Stomach (tissue), 9 donors: ENCODE measurements around the gene KRTAP9-8. TPM values are rescaled to one million over a fixed set of nuclear protein-coding genes. Genes with fewer than 3 reads are reported as not detected.

Experiments
- DNase-seq, 2 donors: peaks; one replicate each; pipeline versions ENCODE4 v3.0.0 to v3.0.0-alpha.2; 2013 to 2019
- H3K27ac ChIP-seq, 5 donors: fragments of 200-600 bp in 4 of 5; sonication (generic) in 4 of 5; one replicate each; pipeline ENCODE4 v1.5.1; 2013 to 2019; ENCODE audit warnings: mild to moderate bottlenecking in 1 of 5, moderate library complexity in 1 of 5
- H3K27me3 ChIP-seq, 3 donors: fragments of 200-600 bp; sonication (generic); one replicate each; pipeline ENCODE4 v1.5.1; 2017 to 2019; ENCODE audit warnings: mixed run types in 1 of 3
- H3K36me3 ChIP-seq, 4 donors: fragments of 200-600 bp; sonication (generic); 1 replicate in 3 of 4; 2 replicates in 1 of 4; pipeline ENCODE4 v1.5.1; 2016 to 2019
- H3K4me1 ChIP-seq, 4 donors: fragments of 200-600 bp; sonication (generic); one replicate each; pipeline ENCODE4 v1.5.1; 2016 to 2019
- H3K4me3 ChIP-seq, 4 donors: fragments of 200-600 bp; sonication (generic) in 3 of 4; one replicate each; pipeline ENCODE4 v1.5.1; 2016 to 2019; ENCODE audit warnings: mild to moderate bottlenecking in 1 of 4
- H3K9me3 ChIP-seq, 4 donors: fragments of 200-600 bp; sonication (generic); one replicate each; pipeline ENCODE4 v1.5.1; 2016 to 2019
- EP300 ChIP-seq: sonication (generic); formaldehyde crosslinking; IDR thresholded peaks from one replicate; pipeline ENCODE4 v1.6.1; 2017; ENCODE audit warnings: antibody characterized with exemption
- POLR2A ChIP-seq, 4 donors: fragments of 450-650 bp; IDR thresholded peaks; one replicate each; pipeline ENCODE4 v1.6.1; 2016; ENCODE audit warnings: antibody characterized with exemption in 4 of 4, control low read depth in 2 of 4, mild to moderate bottlenecking in 1 of 4, moderate library complexity in 1 of 4
- POLR2AphosphoS5 ChIP-seq, 3 donors: sonication (generic); formaldehyde crosslinking; IDR thresholded peaks; one replicate each; pipeline ENCODE4 v1.6.1; 2016; ENCODE audit warnings: antibody characterized with exemption in 3 of 3
- WGBS, 5 donors: extraction: QIAGEN DNeasy Blood & Tissue Kit in 3 of 5; methylation state at CpG; one replicate each; pipeline versions ENCODE4 v1.1.5 to v1.1.7; 2013 to 2018; 5-methylcytosine and 5-hydroxymethylcytosine counted together
- intact Hi-C: fragments of 100-400 bp; cut with DNase I; formaldehyde crosslinking; loops from one replicate; pipeline ENCODE4 v1.15.1; 2023; ENCODE audit warnings: low total_unique reads
- polyA plus RNA-seq, 3 donors: library from polyadenylated mRNA; stranded (reverse); fragments of 200-250 nt; gene quantifications; one replicate each; pipeline ENCODE4 v1.2.3, GENCODE V29; 2013
- small RNA-seq, 4 donors: library from RNA; depleted of rRNA; stranded (forward); fragments of <200 nt; gene quantifications; one replicate each; pipeline ENCODE3, GENCODE V24; 2016
- total RNA-seq, 5 donors: library from RNA; depleted of rRNA; stranded (reverse); fragments of >200 nt; gene quantifications; one replicate each; pipeline versions ENCODE4 v1.1.0 to v1.2.3, GENCODE V29; 2014 to 2016
- TF ChIP-seq, protein P1 (sequence below), 7 experiments: fragments of 450-650 bp in 4 of 7; fragments of 200-600 bp in 3 of 7; sonication (generic) in 3 of 7; IDR thresholded peaks; one replicate each; pipeline ENCODE4 v1.5.1; 2016 to 2019; ENCODE audit warnings: antibody characterized with exemption in 7 of 7, control low read depth in 2 of 7, mild to moderate bottlenecking in 1 of 7
- donor health status: healthy with polysubstance abuse.
- donor health status: Bipolar disorder and iron deficiency.
- donor health status: healthy.

The KRTAP9-8 gene
- total and polyA plus RNA-seq, 8 donors: not detected

DNA sequence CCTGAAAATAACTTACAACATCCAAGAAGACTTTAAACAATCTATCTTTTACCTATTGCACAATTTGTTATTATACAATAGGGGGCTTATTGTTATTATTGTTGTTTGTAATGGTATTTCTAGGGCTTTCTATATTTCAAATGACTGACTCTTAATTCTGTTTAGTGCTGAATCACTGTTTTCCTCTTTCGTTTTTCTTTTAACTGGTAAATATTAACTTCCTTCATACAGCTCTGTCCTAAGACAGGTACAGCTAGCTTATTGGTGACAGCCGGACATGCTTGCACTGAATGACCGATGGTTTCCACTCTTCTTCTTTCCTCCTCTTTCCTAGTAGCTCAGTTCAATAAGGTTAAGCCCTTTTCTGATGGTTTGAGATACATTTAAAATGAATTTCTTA lies 49.3 kb downstream of the KRTAP9-8 start:
- intact Hi-C loops: no loop called here
- H3K36me3 ChIP-seq: no peaks in the 10 kb centered on the region
- H3K4me3 ChIP-seq: no peak overlapping the region
- WGBS, 5 donors: 67 to 78% (median 75%) methylated on average over 3 of the region's 3 CpGs
- no peaks in the 10 kb centered on the region for H3K9me3 ChIP-seq
- no peak overlapping the region for H3K27ac ChIP-seq
- no peak for DNase-seq
- H3K4me1 ChIP-seq: no peaks in the 10 kb centered on the region
- H3K27me3 ChIP-seq: peaks cover 0 to 8% (median 3%) of the 10 kb centered on the region in 3 donors
- no peak for TF ChIP-seq POLR2A (IDR thresholded peaks at IDR 0.05)
- TF ChIP-seq, protein P1, sequence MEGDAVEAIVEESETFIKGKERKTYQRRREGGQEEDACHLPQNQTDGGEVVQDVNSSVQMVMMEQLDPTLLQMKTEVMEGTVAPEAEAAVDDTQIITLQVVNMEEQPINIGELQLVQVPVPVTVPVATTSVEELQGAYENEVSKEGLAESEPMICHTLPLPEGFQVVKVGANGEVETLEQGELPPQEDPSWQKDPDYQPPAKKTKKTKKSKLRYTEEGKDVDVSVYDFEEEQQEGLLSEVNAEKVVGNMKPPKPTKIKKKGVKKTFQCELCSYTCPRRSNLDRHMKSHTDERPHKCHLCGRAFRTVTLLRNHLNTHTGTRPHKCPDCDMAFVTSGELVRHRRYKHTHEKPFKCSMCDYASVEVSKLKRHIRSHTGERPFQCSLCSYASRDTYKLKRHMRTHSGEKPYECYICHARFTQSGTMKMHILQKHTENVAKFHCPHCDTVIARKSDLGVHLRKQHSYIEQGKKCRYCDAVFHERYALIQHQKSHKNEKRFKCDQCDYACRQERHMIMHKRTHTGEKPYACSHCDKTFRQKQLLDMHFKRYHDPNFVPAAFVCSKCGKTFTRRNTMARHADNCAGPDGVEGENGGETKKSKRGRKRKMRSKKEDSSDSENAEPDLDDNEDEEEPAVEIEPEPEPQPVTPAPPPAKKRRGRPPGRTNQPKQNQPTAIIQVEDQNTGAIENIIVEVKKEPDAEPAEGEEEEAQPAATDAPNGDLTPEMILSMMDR (IDR thresholded peaks at IDR 0.05): no peak
- TF ChIP-seq EP300: no peak
- no peak for TF ChIP-seq POLR2AphosphoS5 (IDR thresholded peaks at IDR 0.05)

Small RNA genes lying within 50 kb of the gene (small RNA-seq; reads per million reads assigned to genes)
- 0 reads per million in 4 donors for gene KRTAP9-10P

Other genes with a start within 250 kb of the KRTAP9-8 start
Only the 30 nearest of the 41 such genes appear.
- gene KRTAP2-2, start 182.8 kb upstream of the KRTAP9-8 start, total RNA-seq: not detected
- gene KRTAP2-2, start 182.8 kb upstream of the KRTAP9-8 start, polyA plus RNA-seq: not detected
- not detected for gene KRTAP2-3, start 177.9 kb upstream of the KRTAP9-8 start, total RNA-seq
- gene KRTAP2-3, start 177.9 kb upstream of the KRTAP9-8 start, polyA plus RNA-seq: not detected
- not detected for gene KRTAP2-4, start 172.1 kb upstream of the KRTAP9-8 start, total RNA-seq
- not detected for gene KRTAP2-4, start 172.1 kb upstream of the KRTAP9-8 start, polyA plus RNA-seq
- gene KRTAP4-7, start 153.8 kb upstream of the KRTAP9-8 start, total RNA-seq: not detected
- gene KRTAP4-7, start 153.8 kb upstream of the KRTAP9-8 start, polyA plus RNA-seq: not detected
- gene KRTAP4-8, start 139.9 kb upstream of the KRTAP9-8 start, total RNA-seq: not detected
- not detected for gene KRTAP4-8, start 139.9 kb upstream of the KRTAP9-8 start, polyA plus RNA-seq
- gene KRTAP4-16, start 135.8 kb upstream of the KRTAP9-8 start, total RNA-seq: not detected
- gene KRTAP4-16, start 135.8 kb upstream of the KRTAP9-8 start, polyA plus RNA-seq: not detected
- not detected for gene KRTAP4-9, start 132.6 kb upstream of the KRTAP9-8 start, total RNA-seq
- not detected for gene KRTAP4-9, start 132.6 kb upstream of the KRTAP9-8 start, polyA plus RNA-seq
- not detected for gene KRTAP4-11, start 119.6 kb upstream of the KRTAP9-8 start, total RNA-seq
- not detected for gene KRTAP4-11, start 119.6 kb upstream of the KRTAP9-8 start, polyA plus RNA-seq
- not detected for gene KRTAP4-12, start 113.8 kb upstream of the KRTAP9-8 start, total RNA-seq
- not detected for gene KRTAP4-12, start 113.8 kb upstream of the KRTAP9-8 start, polyA plus RNA-seq
- not detected for gene KRTAP4-6, start 97.5 kb upstream of the KRTAP9-8 start, total RNA-seq
- gene KRTAP4-6, start 97.5 kb upstream of the KRTAP9-8 start, polyA plus RNA-seq: not detected
- gene KRTAP4-5, start 88.2 kb upstream of the KRTAP9-8 start, total RNA-seq: not detected
- not detected for gene KRTAP4-5, start 88.2 kb upstream of the KRTAP9-8 start, polyA plus RNA-seq
- not detected for gene KRTAP4-4, start 77.3 kb upstream of the KRTAP9-8 start, total RNA-seq
- gene KRTAP4-4, start 77.3 kb upstream of the KRTAP9-8 start, polyA plus RNA-seq: not detected
- not detected for gene KRTAP4-3, start 69.8 kb upstream of the KRTAP9-8 start, total RNA-seq
- not detected for gene KRTAP4-3, start 69.8 kb upstream of the KRTAP9-8 start, polyA plus RNA-seq
- not detected for gene KRTAP4-2, start 59.8 kb upstream of the KRTAP9-8 start, total RNA-seq
- not detected for gene KRTAP4-2, start 59.8 kb upstream of the KRTAP9-8 start, polyA plus RNA-seq
- gene KRTAP4-1, start 53.1 kb upstream of the KRTAP9-8 start, total RNA-seq: not detected
- gene KRTAP4-1, start 53.1 kb upstream of the KRTAP9-8 start, polyA plus RNA-seq: not detected
- not detected for gene KRTAP9-1, start 48.1 kb upstream of the KRTAP9-8 start, total RNA-seq
- not detected for gene KRTAP9-1, start 48.1 kb upstream of the KRTAP9-8 start, polyA plus RNA-seq
- not detected for gene KRTAP9-2, start 11.4 kb upstream of the KRTAP9-8 start, total RNA-seq
- gene KRTAP9-2, start 11.4 kb upstream of the KRTAP9-8 start, polyA plus RNA-seq: not detected
- gene KRTAP9-3, start 5.5 kb upstream of the KRTAP9-8 start, total RNA-seq: not detected
- not detected for gene KRTAP9-3, start 5.5 kb upstream of the KRTAP9-8 start, polyA plus RNA-seq
- gene KRTAP9-4, start 11.7 kb downstream of the KRTAP9-8 start, total RNA-seq: not detected
- not detected for gene KRTAP9-4, start 11.7 kb downstream of the KRTAP9-8 start, polyA plus RNA-seq
- gene KRTAP9-9, start 17.4 kb downstream of the KRTAP9-8 start, total RNA-seq: not detected
- gene KRTAP9-9, start 17.4 kb downstream of the KRTAP9-8 start, polyA plus RNA-seq: not detected
- not detected for gene KRTAP9-6, start 27.4 kb downstream of the KRTAP9-8 start, total RNA-seq
- gene KRTAP9-6, start 27.4 kb downstream of the KRTAP9-8 start, polyA plus RNA-seq: not detected
- not detected for gene KRTAP9-7, start 37.7 kb downstream of the KRTAP9-8 start, total RNA-seq
- not detected for gene KRTAP9-7, start 37.7 kb downstream of the KRTAP9-8 start, polyA plus RNA-seq
- gene KRTAP29-1, start 64.9 kb downstream of the KRTAP9-8 start, total RNA-seq: not detected
- not detected for gene KRTAP29-1, start 64.9 kb downstream of the KRTAP9-8 start, polyA plus RNA-seq
- gene KRTAP16-1, start 71.3 kb downstream of the KRTAP9-8 start, total RNA-seq: not detected
- gene KRTAP16-1, start 71.3 kb downstream of the KRTAP9-8 start, polyA plus RNA-seq: not detected
- gene KRTAP17-1, start 77.7 kb downstream of the KRTAP9-8 start, total RNA-seq: not detected
- not detected for gene KRTAP17-1, start 77.7 kb downstream of the KRTAP9-8 start, polyA plus RNA-seq
- not detected for gene KRT33A, start 112.8 kb downstream of the KRTAP9-8 start, total RNA-seq
- under 1 TPM in 1 of 3 donors, not detected in 2; 0.45 TPM for gene KRT33A, start 112.8 kb downstream of the KRTAP9-8 start, polyA plus RNA-seq
- not detected for gene KRT33B, start 131.8 kb downstream of the KRTAP9-8 start, total RNA-seq
- gene KRT33B, start 131.8 kb downstream of the KRTAP9-8 start, polyA plus RNA-seq: not detected
- not detected for gene KRT34, start 144.3 kb downstream of the KRTAP9-8 start, total RNA-seq
- under 1 TPM in 1 of 3 donors, not detected in 2; 0.20 TPM for gene KRT34, start 144.3 kb downstream of the KRTAP9-8 start, polyA plus RNA-seq
- gene KRT31, start 159.6 kb downstream of the KRTAP9-8 start, total RNA-seq: not detected
- gene KRT31, start 159.6 kb downstream of the KRTAP9-8 start, polyA plus RNA-seq: 1 to 10 TPM in 1 of 3 donors, not detected in 2; 3.1 TPM
- gene KRT37, start 186.6 kb downstream of the KRTAP9-8 start, total RNA-seq: not detected
- gene KRT37, start 186.6 kb downstream of the KRTAP9-8 start, polyA plus RNA-seq: not detected